Endothelial cell of umbilical vein (primary cell): ENCODE measurements around the gene FIG4.

Experiments used
- EZH2 ChIP-seq: IDR thresholded peaks from 2 replicates; pipeline ENCODE4 v1.6.1; 2012; ENCODE audit warnings: borderline replicate concordance, low read depth, mild to moderate bottlenecking, moderate library complexity, low read length, inconsistent platforms; ENCODE audit not compliant: severe bottlenecking
- FOS ChIP-seq: IDR thresholded peaks from 2 replicates; pipeline ENCODE4 v1.6.1; 2011; ENCODE audit warnings: mild to moderate bottlenecking, low read length, moderate library complexity, borderline replicate concordance; ENCODE audit not compliant: insufficient read depth
- MAX ChIP-seq: IDR thresholded peaks from 2 replicates; pipeline ENCODE4 v1.6.1; 2011; ENCODE audit not compliant: insufficient read depth, insufficient read length
- MYC ChIP-seq: IDR thresholded peaks from one replicate; pipeline ENCODE4 v1.6.1; 2011; ENCODE audit warnings: mild to moderate bottlenecking, low read depth, low read length
- POLR2A ChIP-seq: IDR thresholded peaks from 2 replicates; pipeline ENCODE4 v1.6.1; 2012; ENCODE audit warnings: low read depth, mild to moderate bottlenecking, control low read depth, low read length
- POLR2AphosphoS5 ChIP-seq: IDR thresholded peaks from 2 replicates; pipeline ENCODE4 v1.6.1; 2012; ENCODE audit warnings: low read depth, mild to moderate bottlenecking, control low read depth, low read length, moderate library complexity; ENCODE audit not compliant: insufficient read depth
- TF ChIP-seq, protein P1 (sequence below), 2 donors: IDR thresholded peaks; 1 replicate in 1 of 2; 2 replicates in 1 of 2; pipeline ENCODE4 v1.5.1; 2011; ENCODE audit warnings: low read length in 2 of 2, mild to moderate bottlenecking in 2 of 2, moderate library complexity in 2 of 2, control low read depth in 1 of 2, inconsistent platforms in 1 of 2, low read depth in 1 of 2; ENCODE audit not compliant: insufficient read depth in 1 of 2; ENCODE audit errors: extremely low read depth in 1 of 2

DNA sequence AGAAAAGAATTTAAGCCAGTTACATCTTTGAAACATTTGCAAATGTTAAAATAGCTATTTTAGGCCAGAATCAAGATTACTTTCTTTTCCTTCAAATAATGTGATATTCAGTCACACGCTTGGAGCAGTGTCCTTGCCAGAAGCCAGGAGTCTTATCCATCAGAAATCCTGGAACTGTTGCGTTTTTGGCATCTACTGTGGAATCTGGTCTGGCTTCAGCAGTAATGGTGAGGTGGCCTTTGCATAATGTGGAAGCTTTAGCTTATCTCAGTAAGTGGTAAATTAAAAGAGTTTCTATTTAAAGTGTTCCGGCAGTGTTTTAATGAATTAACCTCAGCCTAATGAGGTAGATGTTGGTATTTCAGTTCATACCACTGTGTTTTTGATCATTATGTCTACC, 97.6 kb downstream of the FIG4 start:
- TF ChIP-seq, protein P1, sequence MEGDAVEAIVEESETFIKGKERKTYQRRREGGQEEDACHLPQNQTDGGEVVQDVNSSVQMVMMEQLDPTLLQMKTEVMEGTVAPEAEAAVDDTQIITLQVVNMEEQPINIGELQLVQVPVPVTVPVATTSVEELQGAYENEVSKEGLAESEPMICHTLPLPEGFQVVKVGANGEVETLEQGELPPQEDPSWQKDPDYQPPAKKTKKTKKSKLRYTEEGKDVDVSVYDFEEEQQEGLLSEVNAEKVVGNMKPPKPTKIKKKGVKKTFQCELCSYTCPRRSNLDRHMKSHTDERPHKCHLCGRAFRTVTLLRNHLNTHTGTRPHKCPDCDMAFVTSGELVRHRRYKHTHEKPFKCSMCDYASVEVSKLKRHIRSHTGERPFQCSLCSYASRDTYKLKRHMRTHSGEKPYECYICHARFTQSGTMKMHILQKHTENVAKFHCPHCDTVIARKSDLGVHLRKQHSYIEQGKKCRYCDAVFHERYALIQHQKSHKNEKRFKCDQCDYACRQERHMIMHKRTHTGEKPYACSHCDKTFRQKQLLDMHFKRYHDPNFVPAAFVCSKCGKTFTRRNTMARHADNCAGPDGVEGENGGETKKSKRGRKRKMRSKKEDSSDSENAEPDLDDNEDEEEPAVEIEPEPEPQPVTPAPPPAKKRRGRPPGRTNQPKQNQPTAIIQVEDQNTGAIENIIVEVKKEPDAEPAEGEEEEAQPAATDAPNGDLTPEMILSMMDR (IDR thresholded peaks at IDR 0.05; ENCODE audit: extremely low read depth in 1 of 2, insufficient read depth in 1 of 2, low read depth in 1 of 2, low read length in 2 of 2), result no peak
- TF ChIP-seq MAX (no peak), POLR2AphosphoS5 (no peak), MYC (no peak), POLR2A (no peak), FOS (no peak), EZH2 (no peak)
